ENCODE data around the gene IL9R.
"Not testable (repeated sequence)": the region's sequence is repeated elsewhere in the genome, so short reads cannot be mapped to it uniquely, and the experiment has no call there.

DNA sequence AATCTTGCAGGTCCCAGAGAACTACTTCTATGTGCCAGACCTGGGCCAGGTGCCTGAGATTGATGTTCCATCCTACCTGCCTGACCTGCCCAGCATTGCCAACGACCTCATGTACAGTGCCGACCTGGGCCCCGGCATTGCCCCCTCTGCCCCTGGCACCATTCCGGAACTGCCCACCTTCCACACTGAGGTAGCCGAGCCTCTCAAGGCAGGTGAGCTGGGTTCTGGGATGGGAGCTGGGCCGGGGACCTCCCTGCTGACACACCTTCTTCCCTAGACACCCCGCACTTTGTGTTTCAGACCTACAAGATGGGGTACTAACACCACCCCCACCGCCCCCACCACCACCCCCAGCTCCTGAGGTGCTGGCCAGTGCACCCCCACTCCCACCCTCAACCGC lies 25.5 kb downstream of the IL9R start:
- TF ChIP-seq, protein P1, sequence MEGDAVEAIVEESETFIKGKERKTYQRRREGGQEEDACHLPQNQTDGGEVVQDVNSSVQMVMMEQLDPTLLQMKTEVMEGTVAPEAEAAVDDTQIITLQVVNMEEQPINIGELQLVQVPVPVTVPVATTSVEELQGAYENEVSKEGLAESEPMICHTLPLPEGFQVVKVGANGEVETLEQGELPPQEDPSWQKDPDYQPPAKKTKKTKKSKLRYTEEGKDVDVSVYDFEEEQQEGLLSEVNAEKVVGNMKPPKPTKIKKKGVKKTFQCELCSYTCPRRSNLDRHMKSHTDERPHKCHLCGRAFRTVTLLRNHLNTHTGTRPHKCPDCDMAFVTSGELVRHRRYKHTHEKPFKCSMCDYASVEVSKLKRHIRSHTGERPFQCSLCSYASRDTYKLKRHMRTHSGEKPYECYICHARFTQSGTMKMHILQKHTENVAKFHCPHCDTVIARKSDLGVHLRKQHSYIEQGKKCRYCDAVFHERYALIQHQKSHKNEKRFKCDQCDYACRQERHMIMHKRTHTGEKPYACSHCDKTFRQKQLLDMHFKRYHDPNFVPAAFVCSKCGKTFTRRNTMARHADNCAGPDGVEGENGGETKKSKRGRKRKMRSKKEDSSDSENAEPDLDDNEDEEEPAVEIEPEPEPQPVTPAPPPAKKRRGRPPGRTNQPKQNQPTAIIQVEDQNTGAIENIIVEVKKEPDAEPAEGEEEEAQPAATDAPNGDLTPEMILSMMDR (conservative IDR thresholded peaks at IDR 0.05) = not testable (repeated sequence)
- TF ChIP-seq ZFX (IDR thresholded peaks at IDR 0.05) = not testable (repeated sequence)
